Fibroblast of upper back skin (primary cell): ENCODE results near the gene GDF11.

Experiments
- DNase-seq: peaks from one replicate; pipeline ENCODE4 v3.0.0-alpha.2; 2013

GDF11 gene

GRCh38 chr12:55742719-55743405, at the start of gene GDF11:
Gene GDF11 (plus strand): TSS chr12:55743122. CDS start chr12:55743317, 195 bp downstream.
- peak; percentile 79 for DNase-seq

GRCh38 chr12:55693323-55694187, 49.4 kb upstream of the GDF11 start:
- no peak for DNase-seq

- DNase-seq = no peak
Measured at GRCh38 chr12:55694188-55694515, 48.8 kb upstream of the GDF11 start.

- no peak for DNase-seq
Measured at GRCh38 chr12:55694651-55695050, 48.3 kb upstream of the GDF11 start.

- no peak for DNase-seq
Measured at GRCh38 chr12:55695349-55695748, 47.6 kb upstream of the GDF11 start.

GRCh38 chr12:55696141-55696540, 46.8 kb upstream of the GDF11 start:
- no peak for DNase-seq

- DNase-seq = no peak
Measured at GRCh38 chr12:55696796-55697462, 46.0 kb upstream of the GDF11 start.

GRCh38 chr12:55697686-55698085, 45.2 kb upstream of the GDF11 start:
- DNase-seq = no peak

GRCh38 chr12:55698241-55698955, 44.5 kb upstream of the GDF11 start:
- DNase-seq = no peak

- DNase-seq = no peak
Measured at GRCh38 chr12:55698965-55699364, 44.0 kb upstream of the GDF11 start.

- DNase-seq = no peak
Measured at GRCh38 chr12:55699471-55700055, 43.4 kb upstream of the GDF11 start.

- DNase-seq = no peak
Measured at GRCh38 chr12:55700255-55701018, 42.5 kb upstream of the GDF11 start.

- DNase-seq = no peak
Measured at GRCh38 chr12:55702861-55703260, 40.1 kb upstream of the GDF11 start.

- no peak for DNase-seq
Measured at GRCh38 chr12:55703288-55703687, 39.6 kb upstream of the GDF11 start.

GRCh38 chr12:55703901-55704761, 38.8 kb upstream of the GDF11 start:
- no peak for DNase-seq

- DNase-seq = no peak
Measured at GRCh38 chr12:55704824-55705718, 37.9 kb upstream of the GDF11 start.

- DNase-seq = no peak
Measured at GRCh38 chr12:55705782-55706402, 37.0 kb upstream of the GDF11 start.

- DNase-seq = no peak
Measured at GRCh38 chr12:55706568-55707218, 36.2 kb upstream of the GDF11 start.

GRCh38 chr12:55707219-55707671, 35.7 kb upstream of the GDF11 start:
- no peak for DNase-seq
